K562 (cell line): ENCODE data around the gene TCAP. TPM values are rescaled to one million over a fixed set of nuclear protein-coding genes. Genes with fewer than 3 reads are reported as not detected.
A peak's percentile ranks its signal among the peaks of the same experiment; 100 is the strongest.

ENCODE experiments used
- ATAC-seq: fragments of 200-7000 bp; cut with Tn5 transposase; 3 replicates; pipeline ENCODE4 v1.9.1; 2020; ENCODE audit warnings: moderate library complexity
- BruUV-seq: library from RNA; stranded (reverse); fragments of 400-500 nt; replicated peaks from 2 replicates; lab custom pipeline; 2021; lab: Mats Ljungman, UMichigan
- CTCF ChIA-PET: fragments of 300-600 bp; formaldehyde crosslinking; extraction: SDS; loops from one replicate; lab custom pipeline; 2021; ENCODE audit warnings: low intra/inter-chr PET ratio; lab: Yijun Ruan, JAX
- POLR2A ChIA-PET: fragments of 300-600, 350-650 bp; sonication (Branson Sonifier 250); formaldehyde crosslinking; extraction: SDS; loops from one replicate; lab custom pipeline; 2021; ENCODE audit warnings: antibody characterized with exemption, inconsistent platforms; lab: Yijun Ruan, JAX
- DNase-seq, 4 experiments: peaks; one replicate each; pipeline versions ENCODE4 v3.0.0 to v3.0.0-alpha.2; 2011 to 2018; ENCODE audit warnings: low spot score in 3 of 4, mixed read lengths in 3 of 4; ENCODE audit errors: extremely low read depth in 1 of 4
- FAIRE-seq: peaks from 2 replicates; lab custom pipeline; 2011; peaks lifted over from hg19 to GRCh38; lab: Jason Lieb, UNC
- H2AFZ ChIP-seq: 2 replicates; pipeline ENCODE4 v1.6.0; 2011; ENCODE audit warnings: low read depth, low read length, control low read depth, inconsistent platforms
- H3K27ac ChIP-seq: fragments of 200-600 bp; 3 replicates; pipeline ENCODE4 v1.8.0; 2011; ENCODE audit warnings: low read depth, mild to moderate bottlenecking, control low read depth, inconsistent platforms, low read length, moderate library complexity, mixed read lengths; ENCODE audit errors: extremely low read depth
- H3K27me3 ChIP-seq, 2 experiments: fragments of 300-600 bp in 1 of 2; 2 replicates in 1 of 2; 3 replicates in 1 of 2; pipeline versions ENCODE4 v1.6.0 to v1.8.0; 2011; ENCODE audit warnings: inconsistent platforms in 2 of 2, low read length in 2 of 2, mild to moderate bottlenecking in 1 of 2, mixed read lengths in 1 of 2, moderate library complexity in 1 of 2; ENCODE audit not compliant: control insufficient read depth in 2 of 2, insufficient read depth in 2 of 2
- H3K36me3 ChIP-seq: fragments of 300-600 bp; 3 replicates; pipeline ENCODE4 v1.8.0; 2011; ENCODE audit warnings: mild to moderate bottlenecking, low read length, inconsistent platforms; ENCODE audit not compliant: control insufficient read depth, insufficient read depth
- H3K4me1 ChIP-seq, 2 experiments: fragments of 200-600 bp in 1 of 2; replicated peaks in 1 of 2; 2 replicates in 1 of 2; 3 replicates in 1 of 2; pipeline versions ENCODE4 v1.5.1 to v1.8.0; 2011; ENCODE audit warnings: inconsistent platforms in 2 of 2, low read length in 2 of 2, mild to moderate bottlenecking in 1 of 2, mixed read lengths in 1 of 2, moderate library complexity in 1 of 2; ENCODE audit not compliant: control insufficient read depth in 2 of 2, insufficient read depth in 2 of 2
- H3K4me2 ChIP-seq: 2 replicates; pipeline ENCODE4 v1.6.1; 2011; ENCODE audit warnings: low read length, control low read depth, inconsistent platforms, mixed read lengths; ENCODE audit not compliant: insufficient read depth
- H3K4me3 ChIP-seq: fragments of 200-600 bp; sonication (generic), shearing (Covaris generic); 2 replicates; pipeline ENCODE4 v1.5.1; 2016; ENCODE audit warnings: control low read depth, inconsistent platforms
- H3K79me2 ChIP-seq: fragments of 200-600 bp; 3 replicates; pipeline ENCODE4 v1.8.0; 2011; ENCODE audit warnings: low read length, inconsistent platforms; ENCODE audit not compliant: control insufficient read depth, insufficient read depth
- H3K9ac ChIP-seq, 2 experiments: 2 replicates each; pipeline versions ENCODE4 v1.6.0 to v1.6.1; 2011; ENCODE audit warnings: low read depth in 2 of 2, low read length in 2 of 2, control low read depth in 1 of 2, inconsistent platforms in 1 of 2, mild to moderate bottlenecking in 1 of 2, mixed read lengths in 1 of 2; ENCODE audit not compliant: insufficient read depth in 1 of 2
- H3K9me1 ChIP-seq: one replicate; pipeline ENCODE4 v1.6.0; 2011; ENCODE audit warnings: inconsistent platforms, mild to moderate bottlenecking, low read length, moderate library complexity; ENCODE audit not compliant: control insufficient read depth, insufficient read depth
- H3K9me3 ChIP-seq: replicated peaks from 2 replicates; pipeline ENCODE4 v1.5.1; 2011; ENCODE audit warnings: low read depth, low read length, inconsistent platforms; ENCODE audit not compliant: control insufficient read depth, insufficient read depth
- H4K20me1 ChIP-seq: replicated peaks from 2 replicates; pipeline ENCODE4 v1.6.1; 2011; ENCODE audit warnings: low read length, inconsistent platforms, mixed read lengths; ENCODE audit not compliant: control insufficient read depth, insufficient read depth
- E2F4 ChIP-seq: sonication (generic); formaldehyde crosslinking; IDR thresholded peaks from 2 replicates; pipeline ENCODE4 v1.8.0; 2022; ENCODE audit warnings: mild to moderate bottlenecking, low read depth, missing genetic modification reagents
- HNRNPUL1 ChIP-seq: fragments of 200-400 bp; formaldehyde crosslinking; IDR thresholded peaks from 2 replicates; pipeline ENCODE4 v1.6.1; 2017; ENCODE audit warnings: low read length
- HOXB6 ChIP-seq: fragments of 250-450 bp; sonication (Bioruptor Pico); IDR thresholded peaks from 2 replicates; pipeline ENCODE4 v1.5.1; 2022; ENCODE audit warnings: mild to moderate bottlenecking, borderline replicate concordance
- JUN ChIP-seq, 2 experiments: sonication (generic) in 1 of 2; formaldehyde crosslinking in 1 of 2; IDR thresholded peaks; 2 replicates each; pipeline versions ENCODE4 v1.6.1 to v1.8.0; 2012 to 2022; ENCODE audit warnings: borderline replicate concordance in 2 of 2, mild to moderate bottlenecking in 2 of 2, improper control_type of control experiment in 1 of 2, low read depth in 1 of 2, low read length in 1 of 2, missing genetic modification reagents in 1 of 2
- LCOR ChIP-seq: sonication (generic); formaldehyde crosslinking; IDR thresholded peaks from 2 replicates; pipeline ENCODE4 v1.8.0; 2022; ENCODE audit warnings: mild to moderate bottlenecking, missing genetic modification reagents
- MIER1 ChIP-seq: fragments of 450-650 bp; IDR thresholded peaks from 2 replicates; pipeline ENCODE4 v1.6.1; 2016; ENCODE audit warnings: antibody characterized with exemption, mild to moderate bottlenecking, low read depth
- MXI1 ChIP-seq: IDR thresholded peaks from 2 replicates; pipeline ENCODE4 v1.6.1; 2011; ENCODE audit warnings: low read depth, mild to moderate bottlenecking, improper control_type of control experiment, low read length
- POLR2AphosphoS2 ChIP-seq: IDR thresholded peaks from 2 replicates; pipeline ENCODE4 v1.6.1; 2012; ENCODE audit warnings: low read length, improper control_type of control experiment
- POLR2G ChIP-seq: fragments of 200-400 bp; formaldehyde crosslinking; IDR thresholded peaks from 2 replicates; pipeline ENCODE4 v1.6.1; 2017; ENCODE audit warnings: low read depth, mild to moderate bottlenecking, antibody characterized with exemption, low read length, moderate library complexity
- TBP ChIP-seq: optimal IDR thresholded peaks from 2 replicates; pipeline ENCODE3; 2011; ENCODE audit warnings: low read depth, low read length, improper control_type of control experiment
- ZBTB7A ChIP-seq: IDR thresholded peaks from 2 replicates; pipeline ENCODE4 v1.6.1; 2011; ENCODE audit warnings: low read depth, mild to moderate bottlenecking, low read length, moderate library complexity, borderline replicate concordance; ENCODE audit not compliant: control insufficient read depth
- ZNF354B ChIP-seq: fragments of 250-450 bp; sonication (Bioruptor Pico); IDR thresholded peaks from 2 replicates; pipeline ENCODE4 v1.4.0; 2020
- ZNF384 ChIP-seq: IDR thresholded peaks from 2 replicates; pipeline ENCODE4 v1.6.1; 2012; ENCODE audit warnings: low read depth, low read length, improper control_type of control experiment
- ZNF431 ChIP-seq: sonication (generic); formaldehyde crosslinking; IDR thresholded peaks from 2 replicates; pipeline ENCODE4 v1.8.0; 2022; ENCODE audit warnings: mild to moderate bottlenecking, missing genetic modification reagents
- WGBS: fragments of 100-300 bp; shearing (Covaris generic); methylation state at CpG from one replicate; pipeline ENCODE4 v1.1.6; 2016; ENCODE audit warnings: low coverage, mixed read lengths; ENCODE audit not compliant: insufficient coverage; ENCODE audit errors: missing lambda C conversion rate; 5-methylcytosine and 5-hydroxymethylcytosine counted together
- in situ Hi-C: fragments of 300-500 bp; cut with MboI; formaldehyde crosslinking; loops from 4 replicates; pipeline ENCODE4 v1.15.0; 2018; ENCODE audit warnings: inconsistent platforms, mixed read lengths
- intact Hi-C: fragments of 100-400 bp; cut with micrococcal nuclease; formaldehyde crosslinking; loops from 2 replicates; pipeline ENCODE4 v1.14.2; 2022
- polyA plus RNA-seq, 8 experiments: library from polyadenylated mRNA; depleted of rRNA in 4 of 8; stranded (reverse) in 5 of 8; unstranded in 3 of 8; fragments of >200 nt; fragmentation: Nextera tagmentation in 2 of 8; fragmentation: Illumina TruSeq in 1 of 8; extraction: Ambion mirVana in 2 of 8; extraction: Trizol in 1 of 8; gene quantifications; 2 replicates each; pipeline versions ENCODE4 v1.2.1 to v1.2.3, GENCODE V29; 2011 to 2014; ENCODE audit warnings: inconsistent platforms in 1 of 8, missing spikeins in 1 of 8
- total RNA-seq, 7 experiments: library from RNA; depleted of rRNA in 6 of 7; stranded (reverse); fragments of >200 nt in 6 of 7; fragmentation: Illumina TruSeq in 2 of 7; extraction: Trizol in 2 of 7; gene quantifications; 2 replicates each; pipeline versions ENCODE4 v1.2.1 to v1.2.3, GENCODE V29; 2011 to 2021; ENCODE audit warnings: low replicate concordance in 1 of 7
- TF ChIP-seq, protein P1 (sequence below): fragments of 200-800 bp; sonication (Bioruptor generic); IDR thresholded peaks from 2 replicates; pipeline ENCODE4 v1.6.1; 2017; ENCODE audit warnings: missing genetic modification characterization, missing compliant biosample characterization
- TF ChIP-seq, protein P2 (sequence below), 3 experiments: fragments of 200-800 bp in 1 of 3; sonication (Bioruptor generic) in 1 of 3; sonication (generic) in 1 of 3; formaldehyde crosslinking in 1 of 3; IDR thresholded peaks; 2 replicates each; pipeline versions ENCODE4 v1.6.1 to v1.8.0; 2016 to 2022; ENCODE audit warnings: mild to moderate bottlenecking in 2 of 3, missing compliant biosample characterization in 2 of 3, missing genetic modification characterization in 2 of 3, missing genetic modification reagents in 1 of 3

TCAP gene
- total and polyA plus RNA-seq, 9 of the 15 experiments (the other 6 are each of a cell fraction or from before 2014, with no cell fraction given): 0.33 to 1.4 (median 0.82) TPM; not detected in 2

DNA sequence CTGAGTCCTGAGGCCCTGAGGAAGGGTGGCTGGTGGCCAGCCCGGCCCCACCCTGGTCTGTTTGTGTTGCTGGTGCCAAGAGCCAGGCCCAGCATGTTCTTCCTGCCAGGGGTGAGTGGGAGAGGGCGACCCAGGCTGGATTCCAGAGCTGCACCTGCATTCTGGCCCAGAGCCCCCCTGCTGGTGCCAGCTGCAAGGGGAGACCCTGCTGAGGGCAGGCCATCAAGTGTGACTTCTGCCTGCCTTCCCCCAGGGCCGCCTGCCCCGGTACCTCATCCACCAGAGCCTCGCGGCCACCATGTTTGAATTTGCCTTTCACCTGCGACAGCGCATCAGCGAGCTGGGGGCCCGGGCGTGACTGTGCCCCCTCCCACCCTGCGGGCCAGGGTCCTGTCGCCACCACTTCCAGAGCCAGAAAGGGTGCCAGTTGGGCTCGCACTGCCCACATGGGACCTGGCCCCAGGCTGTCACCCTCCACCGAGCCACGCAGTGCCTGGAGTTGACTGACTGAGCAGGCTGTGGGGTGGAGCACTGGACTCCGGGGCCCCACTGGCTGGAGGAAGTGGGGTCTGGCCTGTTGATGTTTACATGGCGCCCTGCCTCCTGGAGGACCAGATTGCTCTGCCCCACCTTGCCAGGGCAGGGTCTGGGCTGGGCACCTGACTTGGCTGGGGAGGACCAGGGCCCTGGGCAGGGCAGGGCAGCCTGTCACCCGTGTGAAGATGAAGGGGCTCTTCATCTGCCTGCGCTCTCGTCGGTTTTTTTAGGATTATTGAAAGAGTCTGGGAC lies 2.4 kb upstream of the TCAP start (continued):
- no peak for TF ChIP-seq E2F4 (CRISPR knock-in tag)
- no peak for TF ChIP-seq LCOR (CRISPR knock-in tag)
- no peak for TF ChIP-seq ZNF431 (CRISPR knock-in tag)
- no peak for TF ChIP-seq HOXB6

DNA sequence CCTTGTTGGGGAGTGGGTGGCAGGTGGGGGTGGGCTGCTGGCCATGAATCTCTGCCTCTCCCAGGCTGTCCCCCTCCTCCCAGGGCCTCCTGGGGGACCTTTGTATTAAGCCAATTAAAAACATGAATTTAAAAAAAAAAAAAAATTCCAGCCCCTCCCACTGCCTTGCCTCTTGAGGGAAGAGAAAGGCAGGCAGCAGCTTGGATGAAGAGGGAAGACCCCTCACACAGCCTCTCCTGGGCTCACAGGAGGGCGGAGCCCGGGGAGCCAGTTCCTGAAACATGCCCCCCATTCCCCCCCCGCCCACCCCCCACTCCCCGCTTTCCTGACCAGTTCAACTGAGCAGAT lies 1.8 kb upstream of the TCAP start:
- no peak overlapping the region for H3K4me2 ChIP-seq
- H3K36me3 ChIP-seq: peaks cover 47% of the 10 kb centered on the region; the same call in 1 of the 3 replicates
- no peaks in the 10 kb centered on the region for H3K9me3 ChIP-seq
- in situ Hi-C loops: no loop called here
- WGBS: 35% methylated on average over 3 of the region's 4 CpGs
- FAIRE-seq (no peak), DNase-seq (peak in 2 of 4 experiments; percentile 45 to 46), ATAC-seq (no peak)
- ChIA-PET CTCF (interaction anchor here (0.7 kb wide), 1 partner anchor 10 kb away, joined by 3 read pairs; no protein-coding TSS in a partner anchor), POLR2A (interaction anchor here (0.7 to 1.0 kb wide), 3 partner anchors 12 to 25 kb away, joined by 3 to 4 read pairs (median 4); partner anchors contain the start of gene PGAP3)
- 0 out of 3 replicates have a peak, but pooled peaks cover 2% of the 10 kb centered on the region for H3K79me2 ChIP-seq
- intact Hi-C loops: no loop called here
- H3K27ac ChIP-seq: no peak overlapping the region
- no TSS peak for BruUV-seq
- H3K4me3 ChIP-seq: no peak overlapping the region
- no peaks in the 10 kb centered on the region for H3K27me3 ChIP-seq
- TF ChIP-seq POLR2G (0 out of 2 replicates have a peak, but pooled peaks have one; percentile 2), TBP (no peak), JUN (IDR thresholded peaks at IDR 0.05; ENCODE audit: borderline replicate concordance, low read depth, low read length) (no peak), JUN (CRISPR knock-in tag; IDR thresholded peaks at IDR 0.05; ENCODE audit: borderline replicate concordance) (no peak), ZNF384 (0 out of 2 replicates have a peak, but pooled peaks have one; percentile 66), ZNF354B (CRISPR knock-in tag) (no peak), MIER1 (no peak), POLR2AphosphoS2 (no peak), MXI1 (no peak), HNRNPUL1 (no peak), ZBTB7A (peak; percentile 46; the same call in 1 of the 2 replicates)
- TF ChIP-seq, protein P1, sequence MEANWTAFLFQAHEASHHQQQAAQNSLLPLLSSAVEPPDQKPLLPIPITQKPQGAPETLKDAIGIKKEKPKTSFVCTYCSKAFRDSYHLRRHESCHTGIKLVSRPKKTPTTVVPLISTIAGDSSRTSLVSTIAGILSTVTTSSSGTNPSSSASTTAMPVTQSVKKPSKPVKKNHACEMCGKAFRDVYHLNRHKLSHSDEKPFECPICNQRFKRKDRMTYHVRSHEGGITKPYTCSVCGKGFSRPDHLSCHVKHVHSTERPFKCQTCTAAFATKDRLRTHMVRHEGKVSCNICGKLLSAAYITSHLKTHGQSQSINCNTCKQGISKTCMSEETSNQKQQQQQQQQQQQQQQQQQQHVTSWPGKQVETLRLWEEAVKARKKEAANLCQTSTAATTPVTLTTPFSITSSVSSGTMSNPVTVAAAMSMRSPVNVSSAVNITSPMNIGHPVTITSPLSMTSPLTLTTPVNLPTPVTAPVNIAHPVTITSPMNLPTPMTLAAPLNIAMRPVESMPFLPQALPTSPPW: peak; percentile 63; the same call in 1 of the 2 replicates
- TF ChIP-seq, protein P2, sequence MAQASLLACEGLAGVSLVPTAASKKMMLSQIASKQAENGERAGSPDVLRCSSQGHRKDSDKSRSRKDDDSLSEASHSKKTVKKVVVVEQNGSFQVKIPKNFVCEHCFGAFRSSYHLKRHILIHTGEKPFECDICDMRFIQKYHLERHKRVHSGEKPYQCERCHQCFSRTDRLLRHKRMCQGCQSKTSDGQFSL (CRISPR knock-in tag; IDR thresholded peaks at IDR 0.05): no peak
- TF ChIP-seq, protein P2 (tag; IDR thresholded peaks at IDR 0.05): peak in 1 of 2 experiments; percentile 26; a peak in 1 of 4 replicates
- H3K4me1 ChIP-seq: peaks cover 25 to 82% of the 10 kb centered on the region in 2 experiments
- no peak overlapping the region for H3K9ac ChIP-seq
- no peaks in the 10 kb centered on the region for H3K9me1 ChIP-seq
- no peak overlapping the region for H2AFZ ChIP-seq
- H4K20me1 ChIP-seq: no peaks in the 10 kb centered on the region
